ENCODE measurements around the gene DCANP1.

Gene DCANP1

GRCh38 chr5:135457424-135458071 lies 10.4 kb upstream of the DCANP1 start (continued):
- no peak for TF ChIP-seq ARNTL (CRISPR knock-in tag; IDR thresholded peaks at IDR 0.05; ENCODE audit: borderline replicate concordance, low read depth)

GRCh38 chr5:135456238-135457099 lies 9.3 kb upstream of the DCANP1 start:
- ATAC-seq: peak; percentile 8; the same call in 1 of the 3 replicates
- TF ChIP-seq ZFP3 (CRISPR knock-in tag; IDR thresholded peaks at IDR 0.05) (no peak), ZNF8 (CRISPR knock-in tag; IDR thresholded peaks at IDR 0.05) (no peak), OSR1 (CRISPR knock-in tag; IDR thresholded peaks at IDR 0.05) (no peak), ZNF70 (CRISPR knock-in tag; IDR thresholded peaks at IDR 0.05) (no peak), TSHZ2 (CRISPR knock-in tag; IDR thresholded peaks at IDR 0.05) (no peak), TCF4 (CRISPR knock-in tag; IDR thresholded peaks at IDR 0.05; ENCODE audit: borderline replicate concordance) (no peak), CSDC2 (CRISPR knock-in tag; IDR thresholded peaks at IDR 0.05) (no peak), GLIS3 (CRISPR knock-in tag; IDR thresholded peaks at IDR 0.05) (no peak), BACH2 (CRISPR knock-in tag; IDR thresholded peaks at IDR 0.05; ENCODE audit: borderline replicate concordance) (no peak), ZFP30 (CRISPR knock-in tag; IDR thresholded peaks at IDR 0.05) (no peak), TOX (CRISPR knock-in tag; IDR thresholded peaks at IDR 0.05; ENCODE audit: borderline replicate concordance) (no peak), POU6F1 (CRISPR knock-in tag; IDR thresholded peaks at IDR 0.05; ENCODE audit: borderline replicate concordance, low read depth) (no peak)

GRCh38 chr5:135455876-135456237 lies 8.7 kb upstream of the DCANP1 start:
- ATAC-seq: no peak
- TF ChIP-seq RARB (CRISPR knock-in tag; IDR thresholded peaks at IDR 0.05) (no peak), GLIS3 (CRISPR knock-in tag; IDR thresholded peaks at IDR 0.05) (no peak), ZFP30 (CRISPR knock-in tag; IDR thresholded peaks at IDR 0.05) (no peak), ZFP3 (CRISPR knock-in tag; IDR thresholded peaks at IDR 0.05) (no peak), CSRNP3 (CRISPR knock-in tag; IDR thresholded peaks at IDR 0.05) (no peak), TSHZ2 (CRISPR knock-in tag; IDR thresholded peaks at IDR 0.05) (no peak), ISL1 (CRISPR knock-in tag; IDR thresholded peaks at IDR 0.05) (no peak), ESRRG (CRISPR knock-in tag; IDR thresholded peaks at IDR 0.05) (no peak), ZNF565 (CRISPR knock-in tag; conservative IDR thresholded peaks at IDR 0.05; ENCODE audit: low read depth) (no peak), SNAI2 (CRISPR knock-in tag; IDR thresholded peaks at IDR 0.05) (no peak), BACH2 (CRISPR knock-in tag; IDR thresholded peaks at IDR 0.05; ENCODE audit: borderline replicate concordance) (no peak), TOX (CRISPR knock-in tag; IDR thresholded peaks at IDR 0.05; ENCODE audit: borderline replicate concordance) (no peak), POU6F1 (CRISPR knock-in tag; IDR thresholded peaks at IDR 0.05; ENCODE audit: borderline replicate concordance, low read depth) (no peak)

Data from SK-N-SH treated with all-trans-retinoic acid at 6 μM for 48 hours (cell line).